Stomach smooth muscle (tissue), 2 donors: Measurements from ENCODE around the gene ASMT.
"Not testable (repeated sequence)": the region's sequence is repeated elsewhere in the genome, so short reads cannot be mapped to it uniquely, and the experiment has no call there.

Experiments
- H3K27ac ChIP-seq: one replicate; pipeline ENCODE4 v1.7.0; 2013; ENCODE audit warnings: mild to moderate bottlenecking, low read length, inconsistent platforms
- H3K27me3 ChIP-seq, 2 donors: one replicate each; pipeline ENCODE4 v1.7.0; 2013; ENCODE audit warnings: low read length in 2 of 2; ENCODE audit not compliant: insufficient read depth in 2 of 2, control insufficient read depth in 1 of 2
- H3K36me3 ChIP-seq, 2 donors: one replicate each; pipeline ENCODE4 v1.7.0; 2013; ENCODE audit warnings: low read length in 2 of 2; ENCODE audit not compliant: control insufficient read depth in 2 of 2, insufficient read depth in 2 of 2
- H3K4me1 ChIP-seq: one replicate; pipeline ENCODE4 v1.7.0; 2013; ENCODE audit warnings: low read length; ENCODE audit not compliant: control insufficient read depth, insufficient read depth
- H3K4me3 ChIP-seq, 2 donors: one replicate each; pipeline ENCODE4 v1.7.0; 2013; ENCODE audit warnings: low read length in 2 of 2
- H3K9ac ChIP-seq, 2 donors: one replicate each; pipeline ENCODE4 v1.7.0; 2013; ENCODE audit warnings: low read length in 2 of 2, mild to moderate bottlenecking in 1 of 2
- H3K9me3 ChIP-seq, 2 donors: one replicate each; pipeline ENCODE4 v1.7.0; 2013; ENCODE audit warnings: low read length in 2 of 2; ENCODE audit not compliant: control insufficient read depth in 2 of 2
- donor health status: healthy.
- donor health status: Pancreatic carcinoma.

The ASMT gene, protein sequence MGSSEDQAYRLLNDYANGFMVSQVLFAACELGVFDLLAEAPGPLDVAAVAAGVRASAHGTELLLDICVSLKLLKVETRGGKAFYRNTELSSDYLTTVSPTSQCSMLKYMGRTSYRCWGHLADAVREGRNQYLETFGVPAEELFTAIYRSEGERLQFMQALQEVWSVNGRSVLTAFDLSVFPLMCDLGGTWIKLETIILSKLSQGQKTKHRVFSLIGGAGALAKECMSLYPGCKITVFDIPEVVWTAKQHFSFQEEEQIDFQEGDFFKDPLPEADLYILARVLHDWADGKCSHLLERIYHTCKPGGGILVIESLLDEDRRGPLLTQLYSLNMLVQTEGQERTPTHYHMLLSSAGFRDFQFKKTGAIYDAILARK

DNA sequence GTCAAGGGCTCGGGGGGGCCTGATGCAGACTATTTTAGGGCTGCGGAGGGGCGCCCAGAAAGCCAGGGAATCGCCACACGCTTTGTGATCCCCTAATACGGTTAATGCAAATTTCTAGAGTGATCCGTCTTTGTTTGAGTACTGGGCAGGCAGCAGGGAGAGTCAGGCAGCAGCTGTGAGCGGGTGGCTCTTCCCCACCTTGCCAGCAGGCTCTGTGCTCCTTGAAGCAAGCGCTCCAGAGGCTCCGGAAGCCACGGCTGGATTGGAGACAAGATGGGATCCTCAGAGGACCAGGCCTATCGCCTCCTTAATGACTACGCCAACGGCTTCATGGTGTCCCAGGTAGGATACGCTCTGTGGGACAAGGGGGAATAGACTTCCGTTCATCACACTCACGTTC is at the start of gene ASMT:
TSS of gene ASMT (plus strand) at position 133 of the 400 bp plus-strand sequence. CDS start at position 274, 141 bp downstream.
- no peaks in the 10 kb centered on the region for H3K36me3 ChIP-seq
- H3K27ac ChIP-seq, result no peak within 1 kb of the TSS
- H3K9ac ChIP-seq, result no peak within 1 kb of the TSS
- no peaks in the 10 kb centered on the region for H3K9me3 ChIP-seq
- H3K4me3 ChIP-seq, result no peak within 1 kb of the TSS
- no peaks in the 10 kb centered on the region for H3K4me1 ChIP-seq
- no peaks in the 10 kb centered on the region for H3K27me3 ChIP-seq

DNA sequence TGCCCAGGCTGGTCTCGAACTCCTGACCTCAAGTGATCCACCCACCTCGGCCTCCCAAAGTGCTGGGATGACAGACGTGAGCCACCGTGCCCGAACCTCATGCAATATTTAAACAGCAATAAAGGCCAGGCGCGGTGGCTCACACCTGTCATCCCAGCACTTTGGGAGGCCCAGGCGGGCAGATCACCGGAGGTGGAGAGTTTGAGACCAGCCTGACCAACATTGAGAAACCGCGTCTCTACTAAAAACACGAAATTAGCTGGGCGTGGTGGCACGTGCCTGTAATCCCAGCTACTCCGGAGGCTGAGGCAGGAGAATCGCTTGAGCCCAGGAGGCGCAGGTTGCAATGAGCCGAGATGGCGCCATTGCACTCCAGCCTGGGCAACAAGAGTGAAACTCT is 40.7 kb upstream of the ASMT start:
- not testable (repeated sequence) for H3K4me1 ChIP-seq, H3K9ac ChIP-seq, H3K9me3 ChIP-seq, H3K4me3 ChIP-seq, H3K27ac ChIP-seq, H3K36me3 ChIP-seq, H3K27me3 ChIP-seq

DNA sequence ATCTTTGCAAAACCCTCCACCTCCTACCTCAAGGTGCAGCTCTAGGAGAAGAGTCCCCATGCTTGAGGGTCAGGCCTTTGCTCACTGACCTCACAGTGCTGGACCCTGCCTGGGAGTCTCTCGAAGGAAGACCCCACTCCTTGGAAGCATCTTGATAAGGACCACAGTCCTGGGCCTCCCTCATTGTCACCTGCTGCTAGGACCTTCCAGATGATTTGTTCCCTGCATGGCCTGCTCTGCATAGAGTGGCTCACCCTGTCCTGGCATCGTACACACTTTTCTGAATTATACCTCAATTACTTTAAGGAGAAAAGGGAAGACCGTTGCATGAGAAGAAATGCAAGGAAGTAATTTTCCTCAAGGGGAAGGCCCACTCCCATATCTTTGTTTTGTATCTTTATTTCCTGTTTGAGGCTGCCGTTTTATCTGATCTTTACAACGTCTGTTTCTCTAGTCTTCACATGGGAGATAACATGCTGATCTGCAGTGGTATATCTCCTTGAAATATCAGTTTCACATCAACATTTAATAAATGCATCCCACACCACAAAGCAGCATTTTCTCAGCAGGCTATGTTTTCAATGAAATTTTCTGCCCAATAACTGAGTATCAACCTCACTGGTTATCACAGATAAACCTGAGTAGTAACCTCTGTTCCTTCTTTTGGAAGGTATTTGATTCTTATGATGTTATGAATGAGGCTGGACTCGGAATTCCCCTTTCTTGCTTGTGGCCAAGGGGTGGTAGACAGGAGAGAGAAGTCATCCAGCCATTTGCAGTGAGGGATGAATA is 38.5 kb upstream of the ASMT start:
- no peaks in the 10 kb centered on the region for H3K9me3 ChIP-seq
- H3K4me3 ChIP-seq, result no peak overlapping the region
- H3K27ac ChIP-seq, result no peak overlapping the region
- no peak overlapping the region for H3K9ac ChIP-seq
- H3K36me3 ChIP-seq, result no peaks in the 10 kb centered on the region
- H3K27me3 ChIP-seq, result no peaks in the 10 kb centered on the region
- no peaks in the 10 kb centered on the region for H3K4me1 ChIP-seq

DNA sequence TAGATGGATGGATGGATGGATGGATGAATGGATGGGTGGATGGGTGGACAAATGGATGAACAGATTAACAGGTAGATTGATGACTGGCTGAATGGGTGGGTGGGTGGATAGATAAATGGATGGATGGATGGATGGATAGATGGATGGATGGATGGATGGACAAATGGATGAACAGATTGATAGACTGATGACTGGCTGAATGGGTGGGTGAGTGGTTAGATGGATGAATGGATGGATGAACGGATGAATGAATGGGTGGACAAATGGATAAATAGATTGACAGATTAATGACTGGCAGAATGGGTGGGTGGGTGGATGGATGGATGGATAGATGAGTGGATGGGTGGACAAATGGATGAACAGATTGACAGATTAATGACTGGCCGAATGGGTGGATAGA is 37.0 kb upstream of the ASMT start:
- H3K4me3 ChIP-seq, result no peak overlapping the region
- H3K36me3 ChIP-seq, result no peaks in the 10 kb centered on the region
- H3K9me3 ChIP-seq, result no peaks in the 10 kb centered on the region
- H3K4me1 ChIP-seq, result no peaks in the 10 kb centered on the region
- H3K27me3 ChIP-seq, result no peaks in the 10 kb centered on the region
- no peak overlapping the region for H3K27ac ChIP-seq
- H3K9ac ChIP-seq, result no peak overlapping the region

DNA sequence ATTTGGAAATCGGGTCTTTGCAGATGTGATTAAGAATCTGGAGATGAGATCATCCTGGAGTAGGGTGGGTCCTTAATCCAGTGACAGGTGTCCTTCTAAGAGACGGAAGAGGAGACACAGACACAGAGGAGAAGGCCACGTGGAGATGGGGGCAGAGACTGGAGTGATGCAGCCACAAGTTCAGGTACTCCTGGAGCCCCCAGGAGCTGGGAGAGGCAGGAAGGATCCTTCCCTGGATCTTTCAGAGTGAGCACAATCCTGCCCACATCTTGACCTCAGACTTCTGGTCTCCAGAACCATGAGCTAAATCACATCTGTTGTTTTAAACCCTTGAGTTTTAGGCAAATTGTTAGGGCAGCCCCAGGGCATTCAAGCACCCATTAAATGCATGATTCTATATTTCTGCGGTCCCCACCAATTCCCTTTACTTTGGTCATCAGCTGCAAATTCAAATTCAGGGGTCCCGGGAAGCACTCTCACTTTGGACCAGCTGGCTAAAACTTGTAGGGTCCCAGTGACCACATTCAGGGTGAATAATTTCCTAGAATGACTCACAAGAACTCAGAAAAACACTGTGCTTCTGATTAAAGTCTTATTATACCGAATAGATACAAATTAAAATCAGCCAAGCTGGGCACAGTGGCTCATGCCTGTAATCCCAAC is 36.2 kb upstream of the ASMT start:
- Histone ChIP-seq H3K9ac (no peak overlapping the region), H3K36me3 (no peaks in the 10 kb centered on the region), H3K27me3 (no peaks in the 10 kb centered on the region), H3K4me3 (no peak overlapping the region), H3K9me3 (no peaks in the 10 kb centered on the region), H3K27ac (no peak overlapping the region), H3K4me1 (no peaks in the 10 kb centered on the region)

DNA sequence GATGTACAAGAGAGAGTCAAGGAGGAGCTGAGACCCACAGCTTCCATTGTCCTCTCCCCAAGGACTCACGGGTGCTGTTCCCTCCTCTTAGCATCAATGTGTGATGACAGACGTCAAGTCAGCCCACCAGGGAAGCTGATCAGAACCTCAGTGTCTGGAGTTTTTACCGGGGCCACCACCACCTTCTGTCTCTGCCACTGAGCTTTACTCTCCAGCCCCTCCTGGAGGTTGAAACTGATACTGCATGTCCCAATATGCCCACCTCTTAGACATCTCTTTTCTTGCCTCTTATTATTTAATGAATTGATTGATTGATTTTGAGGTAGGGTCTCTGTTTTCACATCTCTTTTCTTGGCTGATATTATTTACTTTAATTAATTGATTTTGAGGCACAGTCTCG is 33.7 kb upstream of the ASMT start:
- Histone ChIP-seq H3K9me3 (no peaks in the 10 kb centered on the region), H3K27me3 (no peaks in the 10 kb centered on the region), H3K9ac (no peak overlapping the region), H3K36me3 (no peaks in the 10 kb centered on the region), H3K27ac (no peak overlapping the region), H3K4me3 (no peak overlapping the region), H3K4me1 (no peaks in the 10 kb centered on the region)

DNA sequence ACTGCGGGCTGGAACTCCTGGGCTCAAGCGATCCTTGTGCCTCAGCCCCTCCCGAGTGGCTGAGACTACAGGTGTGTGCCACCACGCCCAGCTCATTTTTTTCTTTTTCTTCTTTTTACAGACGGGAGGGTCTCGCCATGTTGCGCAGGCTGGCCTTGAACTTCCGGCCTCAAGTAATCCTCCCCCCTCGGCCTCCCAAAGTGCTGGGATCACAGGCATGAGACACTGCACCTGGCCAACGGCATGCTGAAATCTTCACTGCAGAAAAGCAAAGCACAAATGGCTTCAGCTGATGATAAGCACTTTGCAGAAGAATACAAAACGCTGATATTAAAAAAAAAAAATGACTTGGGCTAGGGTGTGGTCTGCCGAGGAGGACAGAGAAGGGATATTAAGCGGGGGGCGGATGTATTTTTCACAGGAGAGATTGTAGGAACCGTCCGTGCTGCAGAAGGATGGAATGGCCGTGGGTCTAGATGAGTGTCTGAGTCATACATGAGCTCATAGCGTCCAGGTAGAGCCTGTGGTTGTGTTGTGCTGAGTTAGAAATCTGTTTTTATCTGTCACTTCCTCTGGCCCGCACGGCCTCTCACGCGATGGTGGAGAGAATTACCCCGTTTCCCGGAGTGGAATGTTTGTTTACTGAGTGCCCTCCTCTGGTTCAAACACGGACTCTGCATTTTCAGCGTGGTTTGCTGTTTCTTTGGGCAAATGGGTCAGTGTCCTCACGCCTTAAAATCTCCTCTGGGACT is 32.0 kb upstream of the ASMT start:
- H3K36me3 ChIP-seq, result no peaks in the 10 kb centered on the region
- H3K27me3 ChIP-seq, result no peaks in the 10 kb centered on the region
- H3K9ac ChIP-seq, result no peak overlapping the region

DNA sequence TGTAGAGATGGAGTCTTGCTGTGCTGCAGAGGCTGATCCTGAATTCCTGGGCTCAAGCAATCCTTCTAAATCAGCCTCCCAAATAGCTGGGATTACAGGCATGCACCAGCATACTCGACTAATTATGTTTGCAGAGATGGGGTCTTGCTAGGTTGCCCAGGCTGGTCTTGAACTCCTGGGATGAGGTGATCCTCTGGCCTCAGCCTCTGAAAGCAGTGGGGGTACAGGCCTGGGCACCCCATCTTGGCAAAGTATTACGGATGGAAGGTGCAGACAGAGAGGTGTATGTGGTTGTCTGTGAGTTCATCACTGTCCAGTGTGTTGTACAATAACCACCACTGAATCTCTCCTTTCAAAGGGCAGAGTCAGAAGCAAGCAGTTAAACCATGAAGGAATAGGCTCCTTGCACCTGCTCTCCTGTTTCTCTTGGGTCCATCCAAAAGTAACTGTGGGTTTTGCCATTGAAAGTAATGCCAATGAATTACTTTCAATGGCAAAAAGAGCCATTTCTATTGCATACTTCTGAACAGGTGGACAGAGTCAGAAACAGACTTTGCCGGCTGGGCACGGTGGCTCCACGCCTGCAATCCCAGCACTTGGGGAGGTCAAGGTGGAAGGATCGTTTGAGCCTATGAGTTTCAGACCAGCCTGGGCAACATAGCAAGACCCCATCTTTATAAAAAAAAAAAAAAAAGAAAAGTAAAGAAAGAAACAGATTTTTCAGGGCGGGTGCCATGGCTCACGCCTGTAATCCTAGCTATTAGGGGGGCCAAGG is 30.4 kb upstream of the ASMT start:
- H3K9ac ChIP-seq, result no peak overlapping the region
- H3K27me3 ChIP-seq, result no peaks in the 10 kb centered on the region
- no peak overlapping the region for H3K4me3 ChIP-seq
- no peaks in the 10 kb centered on the region for H3K9me3 ChIP-seq
- no peak overlapping the region for H3K27ac ChIP-seq
- no peaks in the 10 kb centered on the region for H3K4me1 ChIP-seq
- no peaks in the 10 kb centered on the region for H3K36me3 ChIP-seq

More for the DNA sequence above, 32.0 kb upstream of the ASMT start:
- Histone ChIP-seq H3K9me3 (no peaks in the 10 kb centered on the region), H3K4me1 (no peaks in the 10 kb centered on the region), H3K27ac (no peak overlapping the region), H3K4me3 (no peak overlapping the region)

DNA sequence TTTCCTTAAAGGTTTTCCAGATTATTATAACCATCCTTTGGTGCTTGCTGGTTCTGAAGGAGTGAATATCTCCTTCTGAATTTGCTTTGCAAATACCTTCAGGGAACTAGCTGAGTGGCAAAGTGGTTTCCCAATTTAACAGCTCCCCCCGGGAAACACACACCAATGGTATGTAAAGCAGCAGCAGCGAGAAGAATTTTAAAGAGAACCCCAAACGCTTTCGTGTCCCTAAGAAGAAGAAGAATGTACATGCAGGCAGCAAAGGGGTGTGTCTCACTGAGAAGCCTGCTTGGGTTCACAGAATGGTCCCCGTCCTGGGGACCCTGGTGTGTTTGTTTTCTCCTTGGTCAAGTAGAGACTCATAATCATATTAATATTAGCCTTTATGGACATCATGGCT is 27.7 kb upstream of the ASMT start:
- Histone ChIP-seq H3K27me3 (no peaks in the 10 kb centered on the region), H3K36me3 (no peaks in the 10 kb centered on the region), H3K9me3 (no peaks in the 10 kb centered on the region), H3K4me3 (no peak overlapping the region), H3K4me1 (peaks cover under 1% of the 10 kb centered on the region), H3K9ac (no peak overlapping the region), H3K27ac (no peak overlapping the region)
